ENCODE results near the gene KLK11.

- TF ChIP-seq POLR2A (IDR thresholded peaks at IDR 0.05; ENCODE audit: low read depth, low read length), result no peak
- TF ChIP-seq POLR2AphosphoS5 (IDR thresholded peaks at IDR 0.05; ENCODE audit: low read depth, low read length), result no peak
- TF ChIP-seq TAF1 (IDR thresholded peaks at IDR 0.05; ENCODE audit: low read depth, low read length), result no peak
- TF ChIP-seq POU2F2 (IDR thresholded peaks at IDR 0.05; ENCODE audit: low read depth, low read length), result no peak
- no peak for TF ChIP-seq PAX5 (IDR thresholded peaks at IDR 0.05; ENCODE audit: insufficient read depth, low read length, severe bottlenecking)
- TF ChIP-seq SPI1 (IDR thresholded peaks at IDR 0.05; ENCODE audit: low read depth, low read length), result no peak
These were observed 32.3 kb downstream of the KLK11 start for GRCh38 chr19:50994129-50994528.
